Pancreas (tissue), 10 donors: ENCODE measurements around the gene PHB1. TPM values are rescaled to one million over a fixed set of nuclear protein-coding genes. Genes with fewer than 3 reads are reported as not detected.
"Not testable (repeated sequence)": the region's sequence is repeated elsewhere in the genome, so short reads cannot be mapped to it uniquely, and the experiment has no call there.

Source experiments
- ATAC-seq, 4 donors: fragments of 200-7000 bp; cut with Tn5 transposase; one replicate each; pipeline versions ENCODE4 v1.8.0 to v1.9.1; 2020; ENCODE audit warnings: mild to moderate bottlenecking in 4 of 4, moderate library complexity in 4 of 4
- DNase-seq, 6 donors: peaks; one replicate each; pipeline ENCODE4 v3.0.0-alpha.2; 2020
- FAIRE-seq: peaks from 2 replicates; lab custom pipeline; 2012; peaks lifted over from hg19 to GRCh38; lab: Jason Lieb, UNC
- H3K27ac ChIP-seq, 4 donors: fragments of 200-600 bp; sonication (generic); 1 replicate in 3 of 4; 2 replicates in 1 of 4; pipeline versions ENCODE4 v1.5.0 to v1.8.0; 2020
- H3K27me3 ChIP-seq, 4 donors: fragments of 200-600 bp; one replicate each; pipeline ENCODE4 v1.8.0; 2021
- H3K36me3 ChIP-seq, 3 donors: fragments of 200-600 bp; sonication (generic) in 1 of 3; one replicate each; pipeline versions ENCODE4 v1.5.0 to v1.8.0; 2020 to 2021
- H3K4me1 ChIP-seq, 3 donors: fragments of 200-600 bp; one replicate each; pipeline ENCODE4 v1.8.0; 2021
- H3K4me3 ChIP-seq, 4 donors: fragments of 200-600 bp; sonication (generic) in 2 of 4; one replicate each; pipeline versions ENCODE4 v1.5.0 to v1.8.0; 2020 to 2021
- H3K9me3 ChIP-seq, 4 donors: fragments of 200-600 bp; one replicate each; pipeline ENCODE4 v1.8.0; 2021
- CTCF ChIP-seq, 4 donors: fragments of 200-600 bp; sonication (generic) in 3 of 4; IDR thresholded peaks; one replicate each; pipeline versions ENCODE4 v1.5.0 to v1.8.0; 2021; ENCODE audit warnings: antibody characterized with exemption in 4 of 4
- WGBS, 2 donors: extraction: QIAGEN DNeasy Blood & Tissue Kit; methylation state at CpG; one replicate each; pipeline ENCODE4 v1.1.7; 2013; 5-methylcytosine and 5-hydroxymethylcytosine counted together
- intact Hi-C, 3 donors: fragments of 100-400 bp; cut with DNase I; formaldehyde crosslinking; loops; one replicate each; pipeline versions ENCODE4 v1.11.1 to v1.14.2; 2022
- polyA plus RNA-seq, 2 donors: library from polyadenylated mRNA; stranded (reverse); fragments of 200-250 nt; gene quantifications; one replicate each; pipeline ENCODE4 v1.2.3, GENCODE V29; 2013
- total RNA-seq, 6 donors: library from RNA; stranded (reverse); fragmentation: NEBNext Ultra II Directional in 4 of 6; extraction: Animal tissue kit (Norgen Biotek cat#: 25700) in 4 of 6; gene quantifications; one replicate each; pipeline versions ENCODE4 v1.2.1 to v1.2.4, GENCODE V29; 2021 to 2023
- donor health status: healthy with polysubstance abuse.
- donor health status: DM: no; HTN: no; CAD: no; lungs with moderate emphysema.
- donor health status: DM: no; HTN: no; CAD: no.
- donor health status: control.
- donor health status: control.
- donor health status: Bipolar disorder and iron deficiency.
- donor health status: DM: yes; HTN: yes; CAD: no.
- donor health status: DM: no; HTN: no; CAD: no.
- donor health status: DM: no; HTN: no; CAD: no.
- donor health status: DM: yes; HTN: yes; CAD: no.

The PHB1 gene
- total and polyA plus RNA-seq, 8 donors = 30.1 to 71.8 (median 55.7) TPM

- Histone ChIP-seq H3K27ac (no peak overlapping the region), H3K27me3 (no peaks in the 10 kb centered on the region), H3K9me3 (no peaks in the 10 kb centered on the region), H3K36me3 (no peaks in the 10 kb centered on the region), H3K4me3 (no peak overlapping the region), H3K4me1 (no peaks in the 10 kb centered on the region)
- no peak for TF ChIP-seq CTCF (IDR thresholded peaks at IDR 0.05)
- FAIRE-seq = no peak
- intact Hi-C loops = no loop called here
- WGBS, 2 donors = 21 to 55% methylated on average over 1 of the region's 1 CpG
- DNase-seq = no peak
- no peak for ATAC-seq
These were observed 8.0 kb upstream of the PHB1 start for GRCh38 chr17:49422714-49423113.

- H3K36me3 ChIP-seq, H3K27me3 ChIP-seq, H3K9me3 ChIP-seq, ATAC-seq, H3K27ac ChIP-seq, DNase-seq, FAIRE-seq, H3K4me3 ChIP-seq, H3K4me1 ChIP-seq: not testable (repeated sequence)
- intact Hi-C loops = loop anchor here in 1 of 3 donors (10.0 kb wide), 1 partner anchor 275 kb away; no protein-coding TSS in a partner anchor
- 85 to 92% methylated on average over 23 of the region's 23 CpGs for WGBS, 2 donors
These were observed 5.1 kb upstream of the PHB1 start for GRCh38 chr17:49419761-49420160.

- H3K27ac ChIP-seq, H3K4me3 ChIP-seq, ATAC-seq, H3K4me1 ChIP-seq, H3K27me3 ChIP-seq, H3K9me3 ChIP-seq, H3K36me3 ChIP-seq, DNase-seq, FAIRE-seq: not testable (repeated sequence)
- intact Hi-C loops = loop anchor here in 1 of 3 donors (10.0 kb wide), 1 partner anchor 276 kb away; no protein-coding TSS in a partner anchor
- 79 to 85% methylated on average over 31 of the region's 32 CpGs for WGBS, 2 donors
These were observed 4.4 kb upstream of the PHB1 start for GRCh38 chr17:49418754-49419740.

GRCh38 chr17:49414271-49414621 lies 436 bp downstream of the PHB1 start:
- Histone ChIP-seq H3K4me1 (peaks cover 0 to 9% (median 8%) of the 10 kb centered on the region in 3 donors), H3K27me3 (no peaks in the 10 kb centered on the region), H3K9me3 (no peaks in the 10 kb centered on the region), H3K27ac (peak overlapping the region in 1 of 4 donors; percentile 16), H3K36me3 (peaks cover 0 to 28% (median 10%) of the 10 kb centered on the region in 3 donors), H3K4me3 (peak overlapping the region; percentile 28 to 89 (median 70))
- FAIRE-seq (no peak), DNase-seq (no peak), ATAC-seq (no peak)
- 0 to 1% methylated on average over 10 of the region's 10 CpGs for WGBS, 2 donors
- intact Hi-C loops = loop anchor here in 1 of 3 donors (10.0 kb wide), 1 partner anchor 281 kb away; no protein-coding TSS in a partner anchor
- TF ChIP-seq CTCF (IDR thresholded peaks at IDR 0.05) = no peak

- DNase-seq = no peak
- no peak overlapping the region for H3K27ac ChIP-seq
- H3K36me3 ChIP-seq = peaks cover 0 to 62% (median 21%) of the 10 kb centered on the region in 3 donors
- H3K4me1 ChIP-seq = peaks cover 0 to 12% (median 4%) of the 10 kb centered on the region in 3 donors
- no peak for FAIRE-seq
- 89 to 92% methylated on average over 14 of the region's 14 CpGs for WGBS, 2 donors
- no peaks in the 10 kb centered on the region for H3K27me3 ChIP-seq
- intact Hi-C loops = loop anchor here in 1 of 3 donors (5.0 kb wide), 1 partner anchor 143 kb away; no protein-coding TSS in a partner anchor
- no peak for TF ChIP-seq CTCF (IDR thresholded peaks at IDR 0.05)
- no peaks in the 10 kb centered on the region for H3K9me3 ChIP-seq
- no peak overlapping the region for H3K4me3 ChIP-seq
- ATAC-seq = no peak
These were observed 5.6 kb downstream of the PHB1 start for GRCh38 chr17:49409066-49409465.
